Caco-2 (cell line): ENCODE data around the gene GREB1. TPM values are rescaled to one million over a fixed set of nuclear protein-coding genes. Genes with fewer than 3 reads are reported as not detected.

ENCODE experiments used
- BruUV-seq: library from RNA; stranded (reverse); fragments of 400-500 nt; replicated peaks from 2 replicates; lab custom pipeline; 2021; lab: Mats Ljungman, UMichigan
- CTCF ChIA-PET: fragments of 300-600 bp; sonication (Branson Sonifier 250); formaldehyde crosslinking; loops from one replicate; lab custom pipeline; 2022; ENCODE audit warnings: antibody characterized with exemption; lab: Charles Lee
- POLR2A ChIA-PET: fragments of 300-600 bp; sonication (Branson Sonifier 250); formaldehyde crosslinking; loops from one replicate; lab custom pipeline; 2022; ENCODE audit warnings: antibody characterized with exemption; lab: Charles Lee
- DNase-seq, 2 experiments: peaks; one replicate each; pipeline versions ENCODE4 v3.0.0 to v3.0.0-alpha.2; 2020 to 2022
- H3K27me3 ChIP-seq: replicated peaks from 2 replicates; pipeline ENCODE4 v1.6.0; 2011; ENCODE audit warnings: low read length; ENCODE audit not compliant: control insufficient read depth, insufficient read depth
- H3K36me3 ChIP-seq: 2 replicates; pipeline ENCODE4 v1.5.1; 2011; ENCODE audit warnings: low read length; ENCODE audit not compliant: control insufficient read depth, insufficient read depth
- H3K4me1 ChIP-seq: fragments of 250-450 bp; sonication (Bioruptor Pico); 2 replicates; pipeline ENCODE4 v1.5.1; 2020; ENCODE audit warnings: mild to moderate bottlenecking
- H3K4me3 ChIP-seq: 2 replicates; pipeline ENCODE4 v1.5.1; 2011; ENCODE audit warnings: low read depth, mild to moderate bottlenecking, control low read depth, low read length
- H3K9me3 ChIP-seq: fragments of 250-450 bp; sonication (Bioruptor Pico); 2 replicates; pipeline ENCODE4 v1.5.1; 2020; ENCODE audit warnings: mild to moderate bottlenecking, moderate library complexity
- H3K27ac Mint-ChIP-seq: one replicate; pipeline ENCODE4 v1.8.0; 2022; ENCODE audit warnings: mixed read lengths; ENCODE audit not compliant: unreplicated experiment
- H3K27me3 Mint-ChIP-seq: one replicate; pipeline ENCODE4 v1.8.0; 2022; ENCODE audit warnings: mixed read lengths; ENCODE audit not compliant: insufficient read depth, unreplicated experiment
- H3K36me3 Mint-ChIP-seq: one replicate; pipeline ENCODE4 v1.8.0; 2022; ENCODE audit warnings: mild to moderate bottlenecking, mixed read lengths; ENCODE audit not compliant: insufficient read depth, unreplicated experiment
- H3K4me1 Mint-ChIP-seq: one replicate; pipeline ENCODE4 v1.8.0; 2022; ENCODE audit warnings: low read depth, mixed read lengths; ENCODE audit not compliant: unreplicated experiment
- H3K4me3 Mint-ChIP-seq: one replicate; pipeline ENCODE4 v1.8.0; 2022; ENCODE audit warnings: mild to moderate bottlenecking, moderate library complexity, mixed read lengths; ENCODE audit not compliant: unreplicated experiment
- H3K9me3 Mint-ChIP-seq: one replicate; pipeline ENCODE4 v1.8.0; 2022; ENCODE audit warnings: mixed read lengths; ENCODE audit not compliant: unreplicated experiment
- CTCF ChIP-seq, 2 experiments: fragments of 200-600 bp in 1 of 2; IDR thresholded peaks; 1 replicate in 1 of 2; 2 replicates in 1 of 2; pipeline versions ENCODE4 v1.5.1 to v1.8.0; 2011 to 2022; ENCODE audit warnings: antibody characterized with exemption in 1 of 2, control low read depth in 1 of 2, inconsistent platforms in 1 of 2, low read depth in 1 of 2, low read length in 1 of 2, mild to moderate bottlenecking in 1 of 2, moderate library complexity in 1 of 2; ENCODE audit not compliant: insufficient read depth in 1 of 2, severe bottlenecking in 1 of 2, unreplicated experiment in 1 of 2
- intact Hi-C: fragments of 100-400 bp; cut with micrococcal nuclease; formaldehyde crosslinking; loops from one replicate; pipeline ENCODE4 v1.10.0; 2022; ENCODE audit not compliant: unreplicated experiment
- total RNA-seq: library from RNA; stranded (reverse); gene quantifications from 2 replicates; pipeline ENCODE4 v1.2.3, GENCODE V29; 2022

Gene GREB1
- total RNA-seq, 1 experiment from 2014 or later, result 2.4 TPM

- H3K4me1 Mint-ChIP-seq, result no peaks in the 10 kb centered on the region
- H3K27ac Mint-ChIP-seq, result no peak overlapping the region
- no TSS peak for BruUV-seq
- CTCF ChIA-PET, result interaction anchor here (0.6 kb wide), 1 partner anchor 1127 kb away, joined by 9 read pairs; no protein-coding TSS in a partner anchor
- H3K4me3 Mint-ChIP-seq, result no peak overlapping the region
- no peaks in the 10 kb centered on the region; the same call in 1 of the 2 replicates for H3K27me3 ChIP-seq
- H3K4me3 ChIP-seq, result no peak overlapping the region
- no peaks in the 10 kb centered on the region for H3K4me1 ChIP-seq
- no peaks in the 10 kb centered on the region for H3K9me3 Mint-ChIP-seq
- H3K36me3 Mint-ChIP-seq, result no peaks in the 10 kb centered on the region
- no peaks in the 10 kb centered on the region for H3K9me3 ChIP-seq
- intact Hi-C loops, result no loop called here
- TF ChIP-seq CTCF (IDR thresholded peaks at IDR 0.05; ENCODE audit: insufficient read depth in 1 of 2, low read depth in 1 of 2, low read length in 1 of 2, severe bottlenecking in 1 of 2, unreplicated experiment in 1 of 2), result no peak
- DNase-seq, result no peak
- no peaks in the 10 kb centered on the region for H3K36me3 ChIP-seq
- POLR2A ChIA-PET, result no interaction called here
- H3K27me3 Mint-ChIP-seq, result peaks cover 8% of the 10 kb centered on the region
These were observed 96.0 kb downstream of the GREB1 start for GRCh38 chr2:11629851-11630250.

GRCh38 chr2:11630855-11631254, 97.0 kb downstream of the GREB1 start:
- Mint-ChIP-seq H3K4me3 (no peak overlapping the region), H3K27ac (no peak overlapping the region), H3K9me3 (no peaks in the 10 kb centered on the region), H3K27me3 (peaks cover 8% of the 10 kb centered on the region), H3K4me1 (no peaks in the 10 kb centered on the region), H3K36me3 (no peaks in the 10 kb centered on the region)
- intact Hi-C loops, result no loop called here
- no TSS peak for BruUV-seq
- ChIA-PET CTCF (no interaction called here), POLR2A (no interaction called here)
- TF ChIP-seq CTCF (IDR thresholded peaks at IDR 0.05; ENCODE audit: insufficient read depth in 1 of 2, low read depth in 1 of 2, low read length in 1 of 2, severe bottlenecking in 1 of 2, unreplicated experiment in 1 of 2), result no peak
- no peaks in the 10 kb centered on the region for H3K36me3 ChIP-seq
- H3K4me3 ChIP-seq, result no peak overlapping the region
- no peaks in the 10 kb centered on the region; the same call in 1 of the 2 replicates for H3K27me3 ChIP-seq
- DNase-seq, result no peak
- H3K4me1 ChIP-seq, result no peaks in the 10 kb centered on the region
- H3K9me3 ChIP-seq, result no peaks in the 10 kb centered on the region

GRCh38 chr2:11631462-11631861, 97.6 kb downstream of the GREB1 start:
- Mint-ChIP-seq H3K4me3 (no peak overlapping the region), H3K36me3 (no peaks in the 10 kb centered on the region), H3K9me3 (no peaks in the 10 kb centered on the region), H3K27me3 (peaks cover 8% of the 10 kb centered on the region), H3K27ac (no peak overlapping the region), H3K4me1 (no peaks in the 10 kb centered on the region)
- DNase-seq, result no peak
- no TSS peak for BruUV-seq
- CTCF ChIA-PET, result no interaction called here
- intact Hi-C loops, result no loop called here
- H3K9me3 ChIP-seq, result no peaks in the 10 kb centered on the region
- no peaks in the 10 kb centered on the region; the same call in 1 of the 2 replicates for H3K27me3 ChIP-seq
- no peak for TF ChIP-seq CTCF (IDR thresholded peaks at IDR 0.05; ENCODE audit: insufficient read depth in 1 of 2, low read depth in 1 of 2, low read length in 1 of 2, severe bottlenecking in 1 of 2, unreplicated experiment in 1 of 2)
- H3K4me1 ChIP-seq, result no peaks in the 10 kb centered on the region
- POLR2A ChIA-PET, result interaction anchor here (0.6 kb wide), 1 partner anchor 66 kb away, joined by 5 read pairs; no protein-coding TSS in a partner anchor
- H3K4me3 ChIP-seq, result no peak overlapping the region
- no peaks in the 10 kb centered on the region for H3K36me3 ChIP-seq
